PC-3 (cell line): ENCODE data around the gene USH2A. TPM values are rescaled to one million over a fixed set of nuclear protein-coding genes. Genes with fewer than 3 reads are reported as not detected.

ENCODE experiments used
- ATAC-seq: fragments of 200-7000 bp; cut with Tn5 transposase; 2 replicates; pipeline ENCODE4 v1.9.1; 2020; ENCODE audit warnings: mild to moderate bottlenecking, moderate library complexity
- BruUV-seq: library from RNA; stranded (reverse); fragments of 400-500 nt; replicated peaks from 2 replicates; lab custom pipeline; 2021; lab: Mats Ljungman, UMichigan
- CTCF ChIA-PET: fragments of 300-600 bp; sonication (Branson Sonifier 250); formaldehyde crosslinking; loops from one replicate; lab custom pipeline; 2022; ENCODE audit warnings: antibody characterized with exemption; lab: Charles Lee
- POLR2A ChIA-PET: fragments of 300-600 bp; sonication (Branson Sonifier 250); formaldehyde crosslinking; loops from one replicate; lab custom pipeline; 2022; ENCODE audit warnings: antibody characterized with exemption; ENCODE audit not compliant: unreplicated experiment; lab: Charles Lee
- DNase-seq: peaks from one replicate; pipeline ENCODE4 v3.0.0-alpha.2; 2015
- H2AFZ ChIP-seq: fragments of 300-600 bp; sonication (generic); 2 replicates; pipeline ENCODE4 v1.6.0; 2016; ENCODE audit warnings: antibody characterized with exemption, low read length
- H3F3A ChIP-seq: fragments of 300-600 bp; sonication (generic); one replicate; pipeline ENCODE4 v1.6.0; 2017; ENCODE audit warnings: antibody characterized with exemption, low read length, control low read depth, mild to moderate bottlenecking; ENCODE audit not compliant: unreplicated experiment
- H3K27ac ChIP-seq: fragments of 300-600 bp; sonication (generic); 2 replicates; pipeline ENCODE4 v1.5.1; 2016; ENCODE audit warnings: mild to moderate bottlenecking, low read length
- H3K27me3 ChIP-seq: fragments of 300-600 bp; sonication (generic); 2 replicates; pipeline ENCODE4 v1.6.1; 2016; ENCODE audit warnings: low read length, mixed read lengths
- H3K36me3 ChIP-seq: fragments of 300-600 bp; sonication (generic); 2 replicates; pipeline ENCODE4 v1.6.1; 2016; ENCODE audit warnings: low read depth, mixed run types, low read length, mixed read lengths
- H3K4me1 ChIP-seq: fragments of 300-600 bp; sonication (generic); 2 replicates; pipeline ENCODE4 v1.5.1; 2016; ENCODE audit warnings: low read length; ENCODE audit not compliant: insufficient read depth
- H3K4me2 ChIP-seq: fragments of 300-600 bp; sonication (generic); 2 replicates; pipeline ENCODE4 v1.6.0; 2016; ENCODE audit warnings: low read length
- H3K4me3 ChIP-seq: fragments of 300-600 bp; sonication (generic); 2 replicates; pipeline ENCODE4 v1.5.1; 2016; ENCODE audit warnings: mild to moderate bottlenecking, low read length, mixed read lengths
- H3K79me2 ChIP-seq: fragments of 300-600 bp; sonication (generic); 2 replicates; pipeline ENCODE4 v1.6.1; 2017; ENCODE audit warnings: low read length, mixed read lengths
- H3K9ac ChIP-seq: fragments of 300-600 bp; sonication (generic); 2 replicates; pipeline ENCODE4 v1.6.0; 2016; ENCODE audit warnings: mild to moderate bottlenecking, low read length
- H3K9me2 ChIP-seq: fragments of 300-600 bp; sonication (generic); replicated peaks from 2 replicates; pipeline ENCODE4 v1.6.1; 2016; ENCODE audit warnings: mixed run types, low read length, mixed read lengths
- H3K9me3 ChIP-seq: fragments of 300-600 bp; sonication (generic); 2 replicates; pipeline ENCODE4 v1.6.1; 2016; ENCODE audit warnings: low read length, mixed read lengths
- H4K20me1 ChIP-seq: fragments of 300-600 bp; sonication (generic); 2 replicates; pipeline ENCODE4 v1.6.1; 2016; ENCODE audit warnings: low read length, mixed read lengths
- EZH2 ChIP-seq: fragments of 300-600 bp; sonication (generic); IDR thresholded peaks from one replicate; pipeline ENCODE4 v1.6.1; 2017; ENCODE audit warnings: antibody characterized with exemption, mild to moderate bottlenecking, low read length; ENCODE audit not compliant: unreplicated experiment
- EZH2phosphoT487 ChIP-seq: fragments of 300-600 bp; sonication (generic); IDR thresholded peaks from 2 replicates; pipeline ENCODE4 v1.6.1; 2018; ENCODE audit warnings: mild to moderate bottlenecking, antibody characterized with exemption, low read length, borderline replicate concordance
- intact Hi-C: fragments of 100-400 bp; cut with micrococcal nuclease; formaldehyde crosslinking; loops from 2 replicates; pipeline ENCODE4 v1.9.0; 2023
- total RNA-seq: library from RNA; depleted of rRNA; stranded (reverse); fragments of >200 nt; gene quantifications from 2 replicates; pipeline ENCODE4 v1.2.3, GENCODE V29; 2014
- TF ChIP-seq, protein P1 (sequence below): fragments of 300-600 bp; sonication (generic); conservative IDR thresholded peaks from 2 replicates; pipeline ENCODE4 v1.5.1; 2017; ENCODE audit warnings: antibody characterized with exemption, low read depth, mild to moderate bottlenecking, low read length

USH2A gene
- total RNA-seq, 1 experiment from 2014 or later = not detected

GRCh38 chr1:216178281-216178680, 245.0 kb downstream of the USH2A start:
- Histone ChIP-seq H3K4me1 (no peaks in the 10 kb centered on the region), H3K79me2 (no peaks in the 10 kb centered on the region), H3K4me2 (no peak overlapping the region), H3K9ac (no peak overlapping the region), H3K27ac (no peak overlapping the region), H4K20me1 (no peaks in the 10 kb centered on the region), H2AFZ (no peak overlapping the region), H3K9me2 (no peaks in the 10 kb centered on the region), H3K9me3 (no peaks in the 10 kb centered on the region), H3K36me3 (no peaks in the 10 kb centered on the region), H3F3A (no peaks in the 10 kb centered on the region), H3K4me3 (no peak overlapping the region), H3K27me3 (peaks cover 68% of the 10 kb centered on the region)
- POLR2A ChIA-PET = no interaction called here
- CTCF ChIA-PET = no interaction called here
- TF ChIP-seq EZH2 = no peak
- ATAC-seq (no peak), DNase-seq (no peak)
- intact Hi-C loops = no loop called here
- no TSS peak for BruUV-seq

DNA sequence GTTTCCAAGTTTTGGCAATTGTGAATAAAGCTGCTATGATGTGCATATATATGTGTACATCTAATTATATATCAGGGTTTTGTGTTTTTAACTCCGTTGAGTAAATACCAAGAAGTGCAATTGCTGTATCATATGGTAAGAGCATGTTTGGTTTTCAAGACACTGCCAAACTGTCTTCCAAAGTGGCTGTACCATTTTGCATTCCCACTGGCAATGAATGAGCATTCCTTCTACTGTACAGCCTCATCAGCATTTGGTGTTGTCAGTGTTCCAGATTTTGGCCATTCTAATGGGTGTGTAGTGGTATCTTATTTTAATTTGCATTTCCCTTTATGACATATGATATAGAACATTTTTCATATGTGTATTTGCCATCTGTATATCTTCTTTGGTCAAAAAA, 246.3 kb downstream of the USH2A start:
- ChIA-PET POLR2A (no interaction called here), CTCF (interaction anchor here (1.9 kb wide), 1 partner anchor 44 kb away, joined by 6 read pairs; no protein-coding TSS in a partner anchor)
- no peaks in the 10 kb centered on the region for H3K79me2 ChIP-seq
- DNase-seq (no peak), ATAC-seq (no peak)
- no peak overlapping the region for H3K9ac ChIP-seq
- no peak overlapping the region for H3K4me3 ChIP-seq
- no peaks in the 10 kb centered on the region for H3F3A ChIP-seq
- H3K27ac ChIP-seq = no peak overlapping the region
- no peaks in the 10 kb centered on the region for H4K20me1 ChIP-seq
- no peak overlapping the region for H3K4me2 ChIP-seq
- no peaks in the 10 kb centered on the region for H3K9me3 ChIP-seq
- BruUV-seq = no TSS peak
- H2AFZ ChIP-seq = no peak overlapping the region
- no peaks in the 10 kb centered on the region for H3K9me2 ChIP-seq
- H3K27me3 ChIP-seq = peaks cover 74% of the 10 kb centered on the region
- H3K4me1 ChIP-seq = no peaks in the 10 kb centered on the region
- intact Hi-C loops = no loop called here
- TF ChIP-seq EZH2phosphoT487 (no peak), EZH2 (no peak)
- TF ChIP-seq, protein P1, sequence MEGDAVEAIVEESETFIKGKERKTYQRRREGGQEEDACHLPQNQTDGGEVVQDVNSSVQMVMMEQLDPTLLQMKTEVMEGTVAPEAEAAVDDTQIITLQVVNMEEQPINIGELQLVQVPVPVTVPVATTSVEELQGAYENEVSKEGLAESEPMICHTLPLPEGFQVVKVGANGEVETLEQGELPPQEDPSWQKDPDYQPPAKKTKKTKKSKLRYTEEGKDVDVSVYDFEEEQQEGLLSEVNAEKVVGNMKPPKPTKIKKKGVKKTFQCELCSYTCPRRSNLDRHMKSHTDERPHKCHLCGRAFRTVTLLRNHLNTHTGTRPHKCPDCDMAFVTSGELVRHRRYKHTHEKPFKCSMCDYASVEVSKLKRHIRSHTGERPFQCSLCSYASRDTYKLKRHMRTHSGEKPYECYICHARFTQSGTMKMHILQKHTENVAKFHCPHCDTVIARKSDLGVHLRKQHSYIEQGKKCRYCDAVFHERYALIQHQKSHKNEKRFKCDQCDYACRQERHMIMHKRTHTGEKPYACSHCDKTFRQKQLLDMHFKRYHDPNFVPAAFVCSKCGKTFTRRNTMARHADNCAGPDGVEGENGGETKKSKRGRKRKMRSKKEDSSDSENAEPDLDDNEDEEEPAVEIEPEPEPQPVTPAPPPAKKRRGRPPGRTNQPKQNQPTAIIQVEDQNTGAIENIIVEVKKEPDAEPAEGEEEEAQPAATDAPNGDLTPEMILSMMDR = no peak
- no peaks in the 10 kb centered on the region for H3K36me3 ChIP-seq

DNA sequence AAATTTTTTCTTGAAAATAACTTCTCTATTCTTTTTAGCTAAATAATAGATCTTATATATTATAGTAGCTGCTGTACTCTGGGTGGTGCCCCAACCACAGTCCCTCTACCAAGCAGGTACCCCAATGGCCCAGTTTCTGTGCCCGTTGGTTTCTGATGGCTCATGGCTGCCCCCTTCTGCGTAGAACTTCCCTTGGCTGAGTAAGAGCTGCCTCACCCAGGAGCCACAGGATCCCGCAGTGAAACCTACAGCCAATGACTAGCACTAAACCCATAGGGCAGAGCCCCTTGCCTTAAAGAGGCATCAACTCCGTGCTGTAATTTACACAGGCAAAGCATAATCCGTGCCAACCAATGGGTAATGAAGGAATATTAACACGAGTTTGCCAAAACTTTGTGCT, 247.5 kb downstream of the USH2A start:
- Histone ChIP-seq H3K4me3 (no peak overlapping the region), H3K36me3 (no peaks in the 10 kb centered on the region), H3K9ac (no peak overlapping the region), H4K20me1 (no peaks in the 10 kb centered on the region), H3K27ac (no peak overlapping the region), H3F3A (no peaks in the 10 kb centered on the region), H3K27me3 (peaks cover 68% of the 10 kb centered on the region), H2AFZ (no peak overlapping the region), H3K79me2 (no peaks in the 10 kb centered on the region), H3K9me2 (no peaks in the 10 kb centered on the region), H3K4me2 (no peak overlapping the region), H3K4me1 (no peaks in the 10 kb centered on the region), H3K9me3 (no peaks in the 10 kb centered on the region)
- no TSS peak for BruUV-seq
- no peak for TF ChIP-seq EZH2
- TF ChIP-seq, protein P1 = peak; percentile 32; the same call in 1 of the 2 replicates
- ATAC-seq (peak; percentile 60; the same call in 1 of the 2 replicates), DNase-seq (peak; percentile 20)
- POLR2A ChIA-PET = no interaction called here
- intact Hi-C loops = no loop called here
- CTCF ChIA-PET = interaction anchor here (0.6 to 1.9 kb wide), 2 partner anchors 12 to 45 kb away, joined by 3 to 6 read pairs; no protein-coding TSS in a partner anchor
